Activated CD4-positive, alpha-beta T cell treated with anti-CD3 and anti-CD28 coated beads, Interleukin-2, amount 10 ng/mL, durations not matched to agents 24 days and 14 days (primary cell): ENCODE results near the gene CKAP5. TPM values are rescaled to one million over a fixed set of nuclear protein-coding genes. Genes with fewer than 3 reads are reported as not detected.

Source experiments
- DNase-seq: peaks from one replicate; pipeline ENCODE4 v3.0.0; 2022
- H3K27ac Mint-ChIP-seq: one replicate; pipeline ENCODE4 v1.8.0; 2022; ENCODE audit warnings: mild to moderate bottlenecking, mixed read lengths
- H3K27me3 Mint-ChIP-seq: one replicate; pipeline ENCODE4 v1.8.0; 2022; ENCODE audit warnings: mixed read lengths
- H3K36me3 Mint-ChIP-seq: one replicate; pipeline ENCODE4 v1.8.0; 2022; ENCODE audit warnings: low read depth, mild to moderate bottlenecking, mixed read lengths
- H3K4me1 Mint-ChIP-seq: one replicate; pipeline ENCODE4 v1.8.0; 2021; ENCODE audit warnings: mixed read lengths
- H3K4me3 Mint-ChIP-seq: one replicate; pipeline ENCODE4 v1.8.0; 2022; ENCODE audit warnings: mild to moderate bottlenecking, moderate library complexity, mixed read lengths
- H3K9me3 Mint-ChIP-seq: one replicate; pipeline ENCODE4 v1.8.0; 2021; ENCODE audit warnings: mixed read lengths
- intact Hi-C: fragments of 100-400 bp; cut with micrococcal nuclease; formaldehyde crosslinking; loops from one replicate; pipeline ENCODE4 v1.15.1; 2023
- total RNA-seq: library from RNA; stranded (reverse); gene quantifications from 2 replicates; pipeline ENCODE4 v1.2.3, GENCODE V29; 2022

The CKAP5 gene
- total RNA-seq, 1 donor from 2014 or later, result 133 TPM

- DNase-seq, result peak; percentile 72
- H3K36me3 Mint-ChIP-seq, result peaks cover 44% of the 10 kb centered on the region
- H3K9me3 Mint-ChIP-seq, result peaks cover 3% of the 10 kb centered on the region
- H3K4me3 Mint-ChIP-seq, result peak overlapping the region; percentile 99
- intact Hi-C loops, result loop anchor here (2.0 to 5.0 kb wide), 6 partner anchors 30 to 1066 kb away; partner anchors contain the start of genes ARFGAP2, CKAP5, CSTPP1 and FNBP4
- peaks cover 3% of the 10 kb centered on the region for H3K27me3 Mint-ChIP-seq
- peak overlapping the region; percentile 98 for H3K27ac Mint-ChIP-seq
- peaks cover 38% of the 10 kb centered on the region for H3K4me1 Mint-ChIP-seq
Observed at GRCh38 chr11:46701078-46701654, 144.9 kb downstream of the CKAP5 start.

DNA sequence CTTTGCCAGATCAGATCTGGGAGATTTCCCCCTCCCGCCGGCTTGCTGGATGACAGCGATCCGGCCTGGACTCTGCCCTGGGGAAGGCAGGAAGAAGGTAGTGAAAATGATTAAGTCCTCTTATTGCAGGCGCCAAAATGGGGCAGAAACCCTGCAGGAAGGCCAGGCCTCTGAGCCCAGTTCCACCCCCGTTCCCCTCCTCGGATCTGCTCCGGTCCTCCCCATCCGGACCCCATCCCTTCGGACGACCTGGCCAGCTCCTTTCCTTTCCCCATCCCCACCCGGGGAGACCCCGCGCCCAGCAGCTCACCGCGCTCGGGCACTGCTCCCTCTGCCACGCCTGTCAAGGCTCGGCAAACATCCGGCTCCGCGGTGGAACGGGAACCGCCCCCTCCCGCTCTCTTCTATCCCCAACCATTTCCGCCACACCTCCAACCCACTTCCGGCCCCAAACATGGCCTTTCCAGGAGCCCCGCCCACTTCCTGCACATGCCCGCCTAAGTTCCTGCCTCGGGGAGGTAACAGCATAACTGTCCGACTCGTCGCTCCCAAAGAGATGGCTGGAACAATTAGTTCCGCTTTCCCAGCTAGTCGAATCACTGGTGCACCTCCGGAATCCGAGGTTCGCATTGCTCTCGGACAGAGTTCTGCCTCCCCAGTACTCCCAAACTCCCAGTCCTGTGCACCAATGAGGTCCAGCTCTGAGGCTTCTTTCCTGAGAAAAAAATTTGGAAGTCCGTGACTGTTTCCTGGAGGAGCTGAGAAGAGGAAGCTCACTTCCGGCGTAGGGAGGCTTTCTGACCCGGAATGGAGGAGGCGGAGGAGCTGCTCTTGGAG, 145.6 kb downstream of the CKAP5 start, which contains the start of the genes ARHGAP1 and ZNF408:
Gene ARHGAP1 (minus strand): TSS at position 379 of the 837 bp plus-strand sequence. CDS start 4,512 bp downstream, outside the sequence.
Gene ZNF408 (plus strand): TSS at position 791 of the 837 bp plus-strand sequence. CDS start 17 bp downstream, at position 808.
- H3K9me3 Mint-ChIP-seq, result peaks cover 3% of the 10 kb centered on the region
- DNase-seq, result peak; percentile 100
- peaks cover 3% of the 10 kb centered on the region for H3K27me3 Mint-ChIP-seq
- intact Hi-C loops, result loop anchor here (1.0 to 5.0 kb wide), 7 partner anchors 30 to 1066 kb away; partner anchors contain the start of genes ARFGAP2, ATG13, CKAP5 and CSTPP1
- H3K4me1 Mint-ChIP-seq, result peaks cover 38% of the 10 kb centered on the region
- H3K27ac Mint-ChIP-seq, result peak within 1 kb of the TSS; percentile 98
- H3K4me3 Mint-ChIP-seq, result peak within 1 kb of the TSS; percentile 99
- peaks cover 43% of the 10 kb centered on the region for H3K36me3 Mint-ChIP-seq

GRCh38 chr11:46698597-46698996, 147.5 kb downstream of the CKAP5 start:
- Mint-ChIP-seq H3K4me3 (peak overlapping the region; percentile 99), H3K36me3 (peaks cover 46% of the 10 kb centered on the region), H3K4me1 (peaks cover 38% of the 10 kb centered on the region), H3K9me3 (peaks cover 3% of the 10 kb centered on the region), H3K27me3 (peaks cover 3% of the 10 kb centered on the region), H3K27ac (peak overlapping the region; percentile 74)
- DNase-seq, result no peak
- intact Hi-C loops, result no loop called here

DNA sequence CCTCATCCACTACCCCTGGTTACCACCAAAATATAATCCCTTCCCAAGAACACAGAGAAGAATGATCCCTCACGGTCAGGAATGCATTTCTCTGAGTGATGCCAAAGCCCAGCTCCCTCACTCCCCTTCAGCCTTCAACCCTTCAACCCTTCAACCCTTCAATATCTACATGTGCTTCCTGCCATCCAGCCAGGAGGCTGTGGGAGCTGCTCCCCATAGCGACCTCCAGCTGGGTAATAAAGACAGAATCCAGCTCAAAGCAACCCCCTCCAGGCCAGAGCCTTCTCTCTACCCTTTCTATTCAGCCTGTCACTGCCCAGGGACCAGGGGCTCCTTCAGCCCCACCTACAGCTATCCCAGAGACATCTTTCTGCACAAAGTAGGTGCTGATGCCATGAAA, 148.4 kb downstream of the CKAP5 start:
- H3K4me1 Mint-ChIP-seq, result peaks cover 35% of the 10 kb centered on the region
- no peak overlapping the region for H3K4me3 Mint-ChIP-seq
- H3K27ac Mint-ChIP-seq, result peak overlapping the region; percentile 46
- intact Hi-C loops, result no loop called here
- no peak for DNase-seq
- peaks cover 39% of the 10 kb centered on the region for H3K36me3 Mint-ChIP-seq
- H3K27me3 Mint-ChIP-seq, result peaks cover 3% of the 10 kb centered on the region
- peaks cover 3% of the 10 kb centered on the region for H3K9me3 Mint-ChIP-seq

GRCh38 chr11:46697303-46697702, 148.8 kb downstream of the CKAP5 start:
- Mint-ChIP-seq H3K4me1 (peaks cover 31% of the 10 kb centered on the region), H3K27ac (no peak overlapping the region), H3K27me3 (peaks cover 3% of the 10 kb centered on the region), H3K4me3 (no peak overlapping the region), H3K9me3 (peaks cover 3% of the 10 kb centered on the region), H3K36me3 (peaks cover 35% of the 10 kb centered on the region)
- intact Hi-C loops, result no loop called here
- DNase-seq, result no peak

- Mint-ChIP-seq H3K27ac (no peak overlapping the region), H3K4me1 (peaks cover 24% of the 10 kb centered on the region), H3K4me3 (no peak overlapping the region), H3K9me3 (peaks cover 3% of the 10 kb centered on the region), H3K27me3 (peaks cover 3% of the 10 kb centered on the region), H3K36me3 (peaks cover 28% of the 10 kb centered on the region)
- DNase-seq, result no peak
- intact Hi-C loops, result no loop called here
Observed at GRCh38 chr11:46696212-46696558, 149.9 kb downstream of the CKAP5 start.

GRCh38 chr11:46695345-46696211, 150.5 kb downstream of the CKAP5 start:
- no peak for DNase-seq
- Mint-ChIP-seq H3K27me3 (peaks cover 2% of the 10 kb centered on the region), H3K27ac (no peak overlapping the region), H3K36me3 (peaks cover 27% of the 10 kb centered on the region), H3K4me3 (no peak overlapping the region), H3K9me3 (peaks cover 2% of the 10 kb centered on the region), H3K4me1 (peaks cover 21% of the 10 kb centered on the region)
- intact Hi-C loops, result no loop called here

DNA sequence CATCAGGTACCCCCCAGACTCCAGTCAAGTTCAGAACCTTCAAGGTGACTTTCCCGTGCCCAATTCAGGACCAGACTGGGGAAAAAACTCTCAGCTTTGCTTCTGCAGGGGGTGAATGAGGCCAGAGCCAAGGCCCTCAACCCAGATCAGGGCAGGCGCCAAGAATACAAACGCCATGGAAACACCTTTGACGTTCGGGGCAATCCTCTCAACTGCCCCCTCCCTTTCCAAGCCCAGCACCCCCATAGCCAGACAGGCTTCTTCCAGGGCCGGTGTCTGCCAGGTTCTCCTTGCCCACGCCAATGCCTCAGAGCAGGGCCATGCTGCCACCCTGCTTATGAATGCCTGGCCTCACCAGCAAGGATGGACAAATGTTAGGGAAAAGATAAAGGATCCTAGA, 151.5 kb downstream of the CKAP5 start:
- intact Hi-C loops, result no loop called here
- no peaks in the 10 kb centered on the region for H3K27me3 Mint-ChIP-seq
- H3K4me1 Mint-ChIP-seq, result peaks cover 18% of the 10 kb centered on the region
- DNase-seq, result no peak
- no peak overlapping the region for H3K27ac Mint-ChIP-seq
- no peak overlapping the region for H3K4me3 Mint-ChIP-seq
- H3K36me3 Mint-ChIP-seq, result peaks cover 25% of the 10 kb centered on the region
- no peaks in the 10 kb centered on the region for H3K9me3 Mint-ChIP-seq

- H3K4me1 Mint-ChIP-seq, result peaks cover 16% of the 10 kb centered on the region
- intact Hi-C loops, result no loop called here
- no peak for DNase-seq
- no peaks in the 10 kb centered on the region for H3K27me3 Mint-ChIP-seq
- H3K9me3 Mint-ChIP-seq, result no peaks in the 10 kb centered on the region
- no peak overlapping the region for H3K4me3 Mint-ChIP-seq
- H3K36me3 Mint-ChIP-seq, result peaks cover 27% of the 10 kb centered on the region
- H3K27ac Mint-ChIP-seq, result peak overlapping the region; percentile 49
Observed at GRCh38 chr11:46694072-46694471, 152.0 kb downstream of the CKAP5 start.

GRCh38 chr11:46693597-46694012, 152.5 kb downstream of the CKAP5 start:
- no peak for DNase-seq
- Mint-ChIP-seq H3K4me3 (no peak overlapping the region), H3K4me1 (peaks cover 11% of the 10 kb centered on the region), H3K27ac (no peak overlapping the region), H3K36me3 (peaks cover 29% of the 10 kb centered on the region), H3K9me3 (no peaks in the 10 kb centered on the region), H3K27me3 (no peaks in the 10 kb centered on the region)
- intact Hi-C loops, result no loop called here

Other genes with a start within 250 kb of the CKAP5 start
- 4.3 and 4.5 TPM in 2 replicates for gene HARBI1, start 229.1 kb downstream of the CKAP5 start, total RNA-seq
- gene ATG13, start 228.7 kb downstream of the CKAP5 start, total RNA-seq, result 55.4 and 55.6 TPM in 2 replicates
- 59.1 and 61.7 TPM in 2 replicates for gene ARHGAP1, start 145.7 kb downstream of the CKAP5 start, total RNA-seq
- 12.9 and 14.1 TPM in 2 replicates for gene ZNF408, start 145.2 kb downstream of the CKAP5 start, total RNA-seq
- 0.30 TPM in 1 of 2 replicates, not detected in the other for gene F2, start 127.1 kb downstream of the CKAP5 start, total RNA-seq
- gene LRP4, start 72.3 kb upstream of the CKAP5 start, total RNA-seq, result 0.12 and 0.31 TPM in 2 replicates
- gene CSTPP1, start 90.5 kb upstream of the CKAP5 start, total RNA-seq, result 16.9 and 18.0 TPM in 2 replicates